ENCODE measurements around the gene BCR. TPM values are rescaled to one million over a fixed set of nuclear protein-coding genes. Genes with fewer than 3 reads are reported as not detected.

Gene BCR
- total and polyA plus RNA-seq, 2 donors from 2014 or later: 45.0 to 97.7 TPM

GRCh38 chr22:23258826-23259170 is 78.5 kb downstream of the BCR start:
- FAIRE-seq (no peak), DNase-seq (peak in 1 of 5 donors; percentile 65)
- H3K36me3 ChIP-seq (ENCODE audit: control insufficient read depth in 2 of 3, insufficient read depth in 3 of 3, low read length in 3 of 3): peaks cover 5 to 27% (median 18%) of the 10 kb centered on the region in 3 donors

GRCh38 chr22:23259916-23260644 is 79.8 kb downstream of the BCR start:
- peaks cover 0 to 43% (median 41%) of the 10 kb centered on the region in 3 donors for H3K4me1 ChIP-seq (ENCODE audit: control insufficient read depth in 2 of 3, insufficient read depth in 2 of 3, low read depth in 1 of 3, low read length in 3 of 3)
- intact Hi-C loops (cut with DNase I): no loop called here
- peak overlapping the region in 1 of 2 donors; percentile 8 for H3K27ac ChIP-seq (ENCODE audit: low read depth in 2 of 2, low read length in 2 of 2)
- no peaks in the 10 kb centered on the region for H3K9me3 ChIP-seq (ENCODE audit: control insufficient read depth in 2 of 3, insufficient read depth in 1 of 3, low read length in 3 of 3)
- no peak for FAIRE-seq
- peaks cover 5 to 22% (median 15%) of the 10 kb centered on the region in 3 donors for H3K36me3 ChIP-seq (ENCODE audit: control insufficient read depth in 2 of 3, insufficient read depth in 3 of 3, low read length in 3 of 3)
- H3K9ac ChIP-seq (ENCODE audit: low read length in 3 of 3): peak overlapping the region in 1 of 3 donors; percentile 17
- H3K4me3 ChIP-seq (ENCODE audit: low read length in 3 of 3): no peak overlapping the region
- DNase-seq: no peak
- no peak for TF ChIP-seq CTCF (IDR thresholded peaks at IDR 0.05; ENCODE audit: borderline replicate concordance, extremely low read depth, insufficient read depth)
- no peaks in the 10 kb centered on the region for H3K27me3 ChIP-seq (ENCODE audit: control insufficient read depth, insufficient read depth, low read length)

More at GRCh38 chr22:23258826-23259170, 78.5 kb downstream of the BCR start:
- TF ChIP-seq CTCF (IDR thresholded peaks at IDR 0.05; ENCODE audit: borderline replicate concordance, extremely low read depth, insufficient read depth): no peak
- Histone ChIP-seq H3K9me3 (ENCODE audit: control insufficient read depth in 2 of 3, insufficient read depth in 1 of 3, low read length in 3 of 3) (no peaks in the 10 kb centered on the region), H3K4me1 (ENCODE audit: control insufficient read depth in 2 of 3, insufficient read depth in 2 of 3, low read depth in 1 of 3, low read length in 3 of 3) (peaks cover 0 to 36% (median 30%) of the 10 kb centered on the region in 3 donors), H3K27ac (ENCODE audit: low read depth in 2 of 2, low read length in 2 of 2) (no peak overlapping the region), H3K9ac (ENCODE audit: low read length in 3 of 3) (no peak overlapping the region), H3K4me3 (ENCODE audit: low read length in 3 of 3) (no peak overlapping the region), H3K27me3 (ENCODE audit: control insufficient read depth, insufficient read depth, low read length) (no peaks in the 10 kb centered on the region)
- intact Hi-C loops (cut with DNase I): no loop called here

GRCh38 chr22:23260645-23261581 is 80.6 kb downstream of the BCR start:
- Histone ChIP-seq H3K27me3 (ENCODE audit: control insufficient read depth, insufficient read depth, low read length) (no peaks in the 10 kb centered on the region), H3K9me3 (ENCODE audit: control insufficient read depth in 2 of 3, insufficient read depth in 1 of 3, low read length in 3 of 3) (no peaks in the 10 kb centered on the region), H3K36me3 (ENCODE audit: control insufficient read depth in 2 of 3, insufficient read depth in 3 of 3, low read length in 3 of 3) (peaks cover 3 to 19% (median 15%) of the 10 kb centered on the region in 3 donors), H3K27ac (ENCODE audit: low read depth in 2 of 2, low read length in 2 of 2) (peak overlapping the region in 1 of 2 donors; percentile 8), H3K4me1 (ENCODE audit: control insufficient read depth in 2 of 3, insufficient read depth in 2 of 3, low read depth in 1 of 3, low read length in 3 of 3) (peaks cover 0 to 49% (median 39%) of the 10 kb centered on the region in 3 donors), H3K9ac (ENCODE audit: low read length in 3 of 3) (no peak overlapping the region), H3K4me3 (ENCODE audit: low read length in 3 of 3) (no peak overlapping the region)
- FAIRE-seq (no peak), DNase-seq (no peak)
- no peak for TF ChIP-seq CTCF (IDR thresholded peaks at IDR 0.05; ENCODE audit: borderline replicate concordance, extremely low read depth, insufficient read depth)
- intact Hi-C loops (cut with DNase I): no loop called here
